Esophagus muscularis mucosa (tissue), 3 donors: ENCODE measurements around the gene ATP8B3.

Experiments
- CTCF ChIP-seq, 3 experiments: fragments of 200-600 bp in 2 of 3; fragments of 450-650 bp in 1 of 3; sonication (generic) in 2 of 3; IDR thresholded peaks; one replicate each; pipeline ENCODE4 v1.5.1; 2017 to 2019; ENCODE audit warnings: antibody characterized with exemption in 3 of 3, mild to moderate bottlenecking in 2 of 3, moderate library complexity in 1 of 3
- POLR2A ChIP-seq: fragments of 450-650 bp; IDR thresholded peaks from one replicate; pipeline ENCODE4 v1.6.1; 2017; ENCODE audit warnings: antibody characterized with exemption, moderate library complexity, mild to moderate bottlenecking, low read depth

GRCh38 chr19:1807030-1807694 lies 4.9 kb downstream of the ATP8B3 start:
- TF ChIP-seq CTCF (IDR thresholded peaks at IDR 0.05) (no peak), POLR2A (no peak)
